ENCODE measurements around the gene CD55. TPM values are rescaled to one million over a fixed set of nuclear protein-coding genes. Genes with fewer than 3 reads are reported as not detected.

The CD55 gene
- total RNA-seq, 1 experiment from 2014 or later, result 75.4 TPM

GRCh38 chr1:207361889-207362288 is 40.4 kb downstream of the CD55 start:
- no peak overlapping the region for H3K9ac ChIP-seq (ENCODE audit: low read length)
- TF ChIP-seq ZBTB33 (IDR thresholded peaks at IDR 0.05; ENCODE audit: extremely low read depth, insufficient replicate concordance, low read length) (no peak), CBX3 (IDR thresholded peaks at IDR 0.05; ENCODE audit: low read depth) (no peak), ATF3 (IDR thresholded peaks at IDR 0.05) (no peak), POLR2A (IDR thresholded peaks at IDR 0.05; ENCODE audit: borderline replicate concordance, extremely low read depth, insufficient read depth, insufficient read length) (no peak), RAD21 (IDR thresholded peaks at IDR 0.05; ENCODE audit: low read depth) (no peak), ELF1 (IDR thresholded peaks at IDR 0.05; ENCODE audit: borderline replicate concordance, low read depth) (no peak), POLR2AphosphoS5 (IDR thresholded peaks at IDR 0.05; ENCODE audit: low read depth, low read length) (no peak), TCF7L2 (IDR thresholded peaks at IDR 0.05; ENCODE audit: borderline replicate concordance, extremely low read depth, insufficient read depth, insufficient read length) (no peak), EZH2phosphoT487 (IDR thresholded peaks at IDR 0.05; ENCODE audit: borderline replicate concordance) (no peak), CTCF (IDR thresholded peaks at IDR 0.05 in 2 of 3, conservative IDR thresholded peaks at IDR 0.05 in 1 of 3; ENCODE audit: borderline replicate concordance in 1 of 3, insufficient read depth in 1 of 3, low read depth in 2 of 3, low read length in 2 of 3) (no peak), YY1 (IDR thresholded peaks at IDR 0.05; ENCODE audit: extremely low read depth, insufficient replicate concordance, low read depth, low read length) (no peak), SRF (IDR thresholded peaks at IDR 0.05; ENCODE audit: low read depth) (no peak), MAX (IDR thresholded peaks at IDR 0.05) (no peak), CEBPB (IDR thresholded peaks at IDR 0.05; ENCODE audit: low read depth) (no peak), EZH2 (IDR thresholded peaks at IDR 0.05) (no peak), ZFX (IDR thresholded peaks at IDR 0.05) (no peak), EGR1 (IDR thresholded peaks at IDR 0.05; ENCODE audit: low read depth) (no peak), SIN3A (IDR thresholded peaks at IDR 0.05; ENCODE audit: low read depth) (no peak)
- TF ChIP-seq, protein P1, sequence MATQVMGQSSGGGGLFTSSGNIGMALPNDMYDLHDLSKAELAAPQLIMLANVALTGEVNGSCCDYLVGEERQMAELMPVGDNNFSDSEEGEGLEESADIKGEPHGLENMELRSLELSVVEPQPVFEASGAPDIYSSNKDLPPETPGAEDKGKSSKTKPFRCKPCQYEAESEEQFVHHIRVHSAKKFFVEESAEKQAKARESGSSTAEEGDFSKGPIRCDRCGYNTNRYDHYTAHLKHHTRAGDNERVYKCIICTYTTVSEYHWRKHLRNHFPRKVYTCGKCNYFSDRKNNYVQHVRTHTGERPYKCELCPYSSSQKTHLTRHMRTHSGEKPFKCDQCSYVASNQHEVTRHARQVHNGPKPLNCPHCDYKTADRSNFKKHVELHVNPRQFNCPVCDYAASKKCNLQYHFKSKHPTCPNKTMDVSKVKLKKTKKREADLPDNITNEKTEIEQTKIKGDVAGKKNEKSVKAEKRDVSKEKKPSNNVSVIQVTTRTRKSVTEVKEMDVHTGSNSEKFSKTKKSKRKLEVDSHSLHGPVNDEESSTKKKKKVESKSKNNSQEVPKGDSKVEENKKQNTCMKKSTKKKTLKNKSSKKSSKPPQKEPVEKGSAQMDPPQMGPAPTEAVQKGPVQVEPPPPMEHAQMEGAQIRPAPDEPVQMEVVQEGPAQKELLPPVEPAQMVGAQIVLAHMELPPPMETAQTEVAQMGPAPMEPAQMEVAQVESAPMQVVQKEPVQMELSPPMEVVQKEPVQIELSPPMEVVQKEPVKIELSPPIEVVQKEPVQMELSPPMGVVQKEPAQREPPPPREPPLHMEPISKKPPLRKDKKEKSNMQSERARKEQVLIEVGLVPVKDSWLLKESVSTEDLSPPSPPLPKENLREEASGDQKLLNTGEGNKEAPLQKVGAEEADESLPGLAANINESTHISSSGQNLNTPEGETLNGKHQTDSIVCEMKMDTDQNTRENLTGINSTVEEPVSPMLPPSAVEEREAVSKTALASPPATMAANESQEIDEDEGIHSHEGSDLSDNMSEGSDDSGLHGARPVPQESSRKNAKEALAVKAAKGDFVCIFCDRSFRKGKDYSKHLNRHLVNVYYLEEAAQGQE (IDR thresholded peaks at IDR 0.05; ENCODE audit: low read depth), result no peak
- no peak overlapping the region for H3K4me3 ChIP-seq (replicated peaks in 1 of 2; ENCODE audit: low read depth in 1 of 2, low read length in 2 of 2)
- DNase-seq (ENCODE audit: low read depth, low spot score) (no peak), ATAC-seq (no peak)
- no peak overlapping the region for H3K4me2 ChIP-seq (ENCODE audit: low read length)
- no peaks in the 10 kb centered on the region for H3K9me2 ChIP-seq (ENCODE audit: insufficient read depth)
- no TSS peak for BruUV-seq (replicated peaks)
- ChIA-PET RAD21 (ENCODE audit: low non-redundant PET in 1 of 2, low total read pairs in 2 of 2, uncharacterized antibody in 2 of 2, unreplicated experiment in 2 of 2) (no interaction called here), POLR2A (interaction anchor here (1.0 kb wide), 1 partner anchor 40 kb away, joined by 3 read pairs; the partner anchor contains the start of gene CD55), CTCF (no interaction called here)
- no peaks in the 10 kb centered on the region for H4K20me1 ChIP-seq (ENCODE audit: insufficient read depth)
- no peaks in the 10 kb centered on the region for H3K79me2 ChIP-seq (ENCODE audit: insufficient read depth, low read length)
- H3K36me3 ChIP-seq (ENCODE audit: control insufficient read depth in 1 of 2, insufficient read depth in 2 of 2, low read length in 2 of 2), result 0 out of 4 replicates have a peak, but pooled peaks cover 0 to 4% of the 10 kb centered on the region in 2 experiments
- H3K27me3 ChIP-seq (ENCODE audit: insufficient read depth, low read length), result no peaks in the 10 kb centered on the region
- H3K4me1 ChIP-seq (ENCODE audit: control insufficient read depth in 1 of 2, insufficient read depth in 2 of 2, low read length in 2 of 2), result no peaks in the 10 kb centered on the region
- intact Hi-C loops (cut with micrococcal nuclease), result no loop called here
- H3K9me3 ChIP-seq (ENCODE audit: control insufficient read depth in 1 of 2, insufficient read depth in 1 of 2, low read depth in 1 of 2, low read length in 2 of 2), result no peaks in the 10 kb centered on the region
- no peak overlapping the region for H3K27ac ChIP-seq (ENCODE audit: low read depth, low read length)
- H2AFZ ChIP-seq (ENCODE audit: low read depth, low read length, poor library complexity, severe bottlenecking), result no peak overlapping the region
